Endothelial cell of umbilical vein (primary cell): ENCODE measurements around the gene NFKB1.
A peak's percentile ranks its signal among the peaks of the same experiment; 100 is the strongest.

ENCODE experiments used
- CTCF ChIP-seq, 2 donors: IDR thresholded peaks; 1 replicate in 1 of 2; 2 replicates in 1 of 2; pipeline ENCODE4 v1.5.1; 2011; ENCODE audit warnings: low read length in 2 of 2, mild to moderate bottlenecking in 2 of 2, moderate library complexity in 2 of 2, control low read depth in 1 of 2, inconsistent platforms in 1 of 2, low read depth in 1 of 2; ENCODE audit not compliant: insufficient read depth in 1 of 2; ENCODE audit errors: extremely low read depth in 1 of 2
- EZH2 ChIP-seq: IDR thresholded peaks from 2 replicates; pipeline ENCODE4 v1.6.1; 2012; ENCODE audit warnings: borderline replicate concordance, low read depth, mild to moderate bottlenecking, moderate library complexity, low read length, inconsistent platforms; ENCODE audit not compliant: severe bottlenecking
- FOS ChIP-seq: IDR thresholded peaks from 2 replicates; pipeline ENCODE4 v1.6.1; 2011; ENCODE audit warnings: mild to moderate bottlenecking, low read length, moderate library complexity, borderline replicate concordance; ENCODE audit not compliant: insufficient read depth
- JUN ChIP-seq: IDR thresholded peaks from 2 replicates; pipeline ENCODE4 v1.6.1; 2011; ENCODE audit warnings: borderline replicate concordance, low read depth; ENCODE audit not compliant: insufficient read length, insufficient read depth
- MYC ChIP-seq: IDR thresholded peaks from one replicate; pipeline ENCODE4 v1.6.1; 2011; ENCODE audit warnings: mild to moderate bottlenecking, low read depth, low read length
- POLR2A ChIP-seq: IDR thresholded peaks from 2 replicates; pipeline ENCODE4 v1.6.1; 2012; ENCODE audit warnings: low read depth, mild to moderate bottlenecking, control low read depth, low read length
- POLR2AphosphoS5 ChIP-seq: IDR thresholded peaks from 2 replicates; pipeline ENCODE4 v1.6.1; 2012; ENCODE audit warnings: low read depth, mild to moderate bottlenecking, control low read depth, low read length, moderate library complexity; ENCODE audit not compliant: insufficient read depth

- no peak for TF ChIP-seq EZH2
- no peak for TF ChIP-seq CTCF (IDR thresholded peaks at IDR 0.05; ENCODE audit: extremely low read depth in 1 of 2, insufficient read depth in 1 of 2, low read depth in 1 of 2, low read length in 2 of 2)
- no peak for TF ChIP-seq POLR2A
- TF ChIP-seq POLR2AphosphoS5 = no peak
- no peak for TF ChIP-seq JUN
- TF ChIP-seq MYC = no peak
- peak; percentile 52 for TF ChIP-seq FOS
Observed at GRCh38 chr4:102535398-102536082, 34.4 kb downstream of the NFKB1 start.
